Activated CD8-positive, alpha-beta memory T cell treated with anti-CD3 and anti-CD28 coated beads, Interleukin-2, amount 10 ng/mL, durations not matched to agents 7 days and 5 days (primary cell): Measurements from ENCODE around the gene RSRC2. TPM values are rescaled to one million over a fixed set of nuclear protein-coding genes. Genes with fewer than 3 reads are reported as not detected.
A peak's percentile ranks its signal among the peaks of the same experiment; 100 is the strongest.
"Not testable (repeated sequence)": the region's sequence is repeated elsewhere in the genome, so short reads cannot be mapped to it uniquely, and the experiment has no call there.

Source experiments
- ATAC-seq: fragments of 150-1000 bp; cut with Tn5 transposase; one replicate; pipeline ENCODE4 v1.10.0; 2021; ENCODE audit warnings: moderate library complexity
- CTCF ChIA-PET: fragments of 350-600 bp; sonication (Branson Sonifier 250); formaldehyde crosslinking; loops from one replicate; lab custom pipeline; 2021; ENCODE audit warnings: antibody characterized with exemption; lab: Charles Lee
- DNase-seq: peaks from one replicate; pipeline ENCODE4 v3.0.0-alpha.2; 2020
- H3K27ac Mint-ChIP-seq: one replicate; pipeline ENCODE4 v1.8.0; 2021; ENCODE audit warnings: mild to moderate bottlenecking, mixed read lengths
- H3K27me3 Mint-ChIP-seq: one replicate; pipeline ENCODE4 v1.8.0; 2021; ENCODE audit warnings: mixed read lengths
- H3K36me3 Mint-ChIP-seq: one replicate; pipeline ENCODE4 v1.8.0; 2021; ENCODE audit warnings: mild to moderate bottlenecking, mixed read lengths
- H3K4me1 Mint-ChIP-seq: one replicate; pipeline ENCODE4 v1.8.0; 2021; ENCODE audit warnings: mixed read lengths
- H3K4me3 Mint-ChIP-seq: one replicate; pipeline ENCODE4 v1.8.0; 2021; ENCODE audit warnings: mild to moderate bottlenecking, moderate library complexity, mixed read lengths
- H3K9me3 Mint-ChIP-seq: one replicate; pipeline ENCODE4 v1.8.0; 2022; ENCODE audit warnings: low read depth, mixed read lengths
- total RNA-seq, 2 experiments: library from RNA; stranded (reverse); gene quantifications; one replicate each; pipeline ENCODE4 v1.2.3, GENCODE V29; 2021

Gene RSRC2
- total RNA-seq, 2 experiments from 2014 or later, result 102 to 113 TPM

DNA sequence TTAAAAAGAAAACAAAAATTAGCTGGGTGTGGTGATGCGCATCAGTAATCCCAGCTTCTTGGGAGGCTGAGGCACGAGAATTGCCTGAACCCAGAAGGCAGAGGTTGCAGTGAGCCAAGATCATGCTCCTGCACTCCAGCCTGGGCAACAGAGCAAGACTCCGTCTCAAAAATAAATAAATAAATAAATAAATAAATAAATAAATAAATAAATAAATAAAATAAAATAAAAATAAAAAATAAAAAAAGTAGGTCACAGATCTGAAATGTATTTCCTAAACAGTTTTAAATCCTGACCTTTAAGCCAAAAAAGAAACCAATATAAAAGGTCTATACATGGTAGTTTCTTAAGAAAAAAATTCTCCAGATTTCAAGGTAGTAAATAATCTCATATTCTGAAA is 13.7 kb downstream of the RSRC2 start:
- not testable (repeated sequence) for H3K9me3 Mint-ChIP-seq, DNase-seq, H3K27me3 Mint-ChIP-seq, H3K4me3 Mint-ChIP-seq, H3K27ac Mint-ChIP-seq, ATAC-seq
- peaks cover 28% of the 10 kb centered on the region for H3K4me1 Mint-ChIP-seq
- CTCF ChIA-PET, result interaction anchor here (1.4 kb wide), 1 partner anchor 17 kb away, joined by 3 read pairs; no protein-coding TSS in a partner anchor
- H3K36me3 Mint-ChIP-seq, result peaks cover 81% of the 10 kb centered on the region

DNA sequence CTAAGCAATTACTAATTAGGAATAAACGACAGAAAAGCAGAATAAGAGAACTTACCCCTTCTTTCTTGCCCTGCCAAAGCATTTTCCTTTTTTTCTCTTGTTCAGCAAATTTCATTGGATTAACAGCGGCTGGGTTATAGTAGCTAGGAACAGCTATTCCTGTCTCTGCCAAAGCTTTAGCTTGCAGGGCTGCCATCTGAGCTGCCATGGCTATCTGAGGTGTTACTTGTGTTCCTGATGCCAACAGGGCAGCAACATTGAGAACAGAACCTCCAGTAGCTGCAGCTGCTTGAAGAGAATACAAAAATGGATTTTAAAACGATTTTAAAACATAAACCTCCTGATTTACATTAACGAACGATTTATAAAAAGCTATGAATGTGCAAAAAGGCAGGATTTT is 18.6 kb downstream of the RSRC2 start:
- H3K4me1 Mint-ChIP-seq, result peaks cover 6% of the 10 kb centered on the region
- no peak overlapping the region for H3K27ac Mint-ChIP-seq
- CTCF ChIA-PET, result interaction anchor here (0.8 kb wide), 1 partner anchor 8 kb away, joined by 3 read pairs; no protein-coding TSS in a partner anchor
- DNase-seq, result no peak
- no peaks in the 10 kb centered on the region for H3K9me3 Mint-ChIP-seq
- no peaks in the 10 kb centered on the region for H3K27me3 Mint-ChIP-seq
- H3K36me3 Mint-ChIP-seq, result peaks cover 70% of the 10 kb centered on the region
- no peak overlapping the region for H3K4me3 Mint-ChIP-seq
- ATAC-seq, result no peak

DNA sequence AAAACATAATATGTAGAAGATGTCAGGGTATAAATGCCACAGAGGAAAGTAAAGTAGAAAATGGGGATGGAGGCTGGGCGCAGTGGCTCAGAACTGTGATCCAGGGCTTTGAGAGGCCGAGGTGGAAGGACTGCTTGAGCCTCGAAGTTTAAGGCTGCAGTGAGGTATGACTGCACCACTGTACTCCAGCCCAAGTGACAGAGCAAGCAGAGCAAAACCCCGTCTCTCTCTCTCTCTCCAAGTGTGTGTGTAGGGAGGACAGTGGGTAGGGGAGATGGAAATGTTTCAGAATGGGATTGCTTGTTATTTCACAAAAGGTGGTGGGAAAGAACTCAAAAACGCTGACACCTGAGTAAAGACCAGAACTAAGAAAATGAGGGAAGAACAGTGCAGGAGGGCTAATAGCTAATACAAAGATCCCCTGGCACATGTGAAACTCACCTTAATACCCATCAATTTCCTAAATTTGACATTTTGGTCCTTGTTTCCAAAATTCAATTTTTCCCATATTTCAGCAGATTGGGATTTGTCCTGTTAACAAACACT is 20.3 kb downstream of the RSRC2 start:
- Mint-ChIP-seq H3K27ac (no peak overlapping the region), H3K36me3 (peaks cover 63% of the 10 kb centered on the region), H3K27me3 (no peaks in the 10 kb centered on the region), H3K9me3 (no peaks in the 10 kb centered on the region), H3K4me1 (peaks cover 12% of the 10 kb centered on the region), H3K4me3 (no peak overlapping the region)
- ATAC-seq, result no peak
- no peak for DNase-seq
- CTCF ChIA-PET, result no interaction called here

DNA sequence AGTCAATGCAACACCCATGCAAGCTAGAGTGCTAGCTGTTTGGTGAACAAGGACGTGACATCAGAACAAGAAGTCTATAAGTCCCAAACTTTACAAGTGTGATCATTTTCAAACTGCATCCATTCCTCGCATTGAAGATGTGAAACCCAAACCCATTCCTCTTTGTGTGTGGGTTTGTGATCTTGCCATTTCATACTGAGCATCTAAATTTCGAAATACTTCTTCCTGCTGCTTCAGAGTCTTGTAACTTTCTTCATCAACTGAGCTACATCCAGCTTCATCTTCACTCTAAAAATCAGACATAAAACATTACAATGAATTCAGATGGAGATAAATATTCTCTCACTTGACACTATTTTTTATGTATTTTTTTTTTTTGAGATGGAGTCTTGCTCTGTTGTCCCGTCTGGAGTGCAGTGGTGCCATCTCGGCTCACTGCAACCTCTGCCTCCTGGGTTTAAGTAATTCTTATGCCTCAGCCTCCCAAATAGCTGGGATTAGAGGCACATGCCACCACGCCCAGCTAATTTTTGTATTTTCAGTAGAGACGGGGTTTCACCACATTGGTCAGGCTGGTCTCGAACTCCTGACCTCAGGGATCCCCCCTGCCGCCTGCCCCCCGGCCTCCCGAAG is 21.2 kb downstream of the RSRC2 start:
- H3K4me3 Mint-ChIP-seq, result no peak overlapping the region
- peaks cover 16% of the 10 kb centered on the region for H3K4me1 Mint-ChIP-seq
- H3K27me3 Mint-ChIP-seq, result no peaks in the 10 kb centered on the region
- ATAC-seq, result no peak
- no peaks in the 10 kb centered on the region for H3K9me3 Mint-ChIP-seq
- H3K36me3 Mint-ChIP-seq, result peaks cover 56% of the 10 kb centered on the region
- CTCF ChIA-PET, result interaction anchor here (0.6 to 1.3 kb wide), 3 partner anchors 9 to 1113 kb away, joined by 3 to 4 read pairs (median 3); no protein-coding TSS in a partner anchor
- DNase-seq, result no peak
- no peak overlapping the region for H3K27ac Mint-ChIP-seq

DNA sequence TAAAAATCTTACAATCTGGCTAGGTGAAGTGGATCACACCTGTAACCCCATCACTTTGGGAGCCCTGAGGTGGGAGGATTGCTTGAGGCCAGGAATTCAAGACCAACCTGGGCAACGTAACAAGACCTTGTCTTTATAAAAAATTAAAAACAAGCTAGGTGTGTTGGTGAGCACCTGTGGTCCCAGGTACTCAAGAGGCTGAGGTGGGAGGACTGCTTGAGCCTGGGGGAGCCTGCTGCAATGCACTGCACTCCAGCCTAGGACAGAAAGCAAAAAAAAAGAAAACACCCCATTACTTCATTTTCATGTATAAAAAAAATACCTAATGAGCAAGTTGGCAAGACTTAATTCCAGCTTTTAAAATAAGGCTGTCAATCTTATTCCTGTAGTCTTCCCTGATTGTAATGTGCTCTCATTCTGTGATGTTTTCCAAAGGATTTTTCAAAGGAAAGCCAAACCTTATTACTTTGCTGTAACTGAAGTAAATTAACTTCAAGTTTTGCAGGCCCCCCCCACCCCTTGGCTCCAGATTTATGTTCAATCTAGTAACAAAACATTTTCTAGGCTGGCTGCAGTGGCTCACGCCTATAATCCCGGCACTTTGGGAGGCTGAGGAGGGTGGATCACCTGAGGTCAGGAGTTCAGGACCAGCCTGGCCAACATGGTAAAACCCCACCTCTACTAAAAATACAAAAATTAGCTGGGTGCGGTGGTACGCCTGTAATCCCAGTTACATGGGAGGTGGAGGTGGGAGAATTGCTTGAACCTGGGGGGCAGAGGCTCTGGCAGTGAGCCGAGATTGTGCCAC is 22.7 kb downstream of the RSRC2 start:
- Mint-ChIP-seq H3K4me3 (no peak overlapping the region), H3K36me3 (peaks cover 50% of the 10 kb centered on the region), H3K27me3 (no peaks in the 10 kb centered on the region), H3K9me3 (no peaks in the 10 kb centered on the region), H3K27ac (no peak overlapping the region), H3K4me1 (peaks cover 19% of the 10 kb centered on the region)
- CTCF ChIA-PET, result interaction anchor here (1.0 kb wide), 2 partner anchors 23 to 105 kb away, joined by 3 read pairs; partner anchors contain the start of genes KNTC1 and RSRC2
- ATAC-seq (no peak), DNase-seq (no peak)

DNA sequence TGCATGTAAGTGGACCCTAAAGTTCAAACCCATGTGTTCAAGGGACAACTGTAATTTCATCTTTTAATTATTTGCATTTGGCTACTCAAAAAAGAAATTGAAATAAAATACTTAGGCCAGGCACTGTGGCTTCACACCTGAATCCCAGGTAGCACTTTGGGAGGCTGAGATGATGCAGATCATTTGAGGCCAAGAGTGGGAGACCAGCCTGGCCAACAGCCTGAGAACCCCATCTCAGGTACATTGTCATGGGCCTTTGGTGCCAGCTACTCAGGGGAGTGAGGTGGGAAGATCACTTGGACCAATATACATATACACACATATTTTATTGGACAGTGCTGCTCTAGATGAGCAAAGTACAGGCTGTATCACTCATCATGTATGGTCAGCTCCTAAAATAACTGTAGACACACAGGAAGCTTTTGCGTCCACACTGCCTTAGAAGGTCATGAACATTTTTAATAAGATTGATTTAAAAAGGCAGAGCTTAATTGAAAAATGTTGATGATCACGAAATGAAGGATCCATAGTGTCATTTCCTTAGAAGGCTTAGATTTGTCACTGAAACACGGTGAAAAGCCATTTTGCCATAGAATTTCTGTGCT is 23.5 kb downstream of the RSRC2 start:
- CTCF ChIA-PET, result interaction anchor here (1.0 kb wide), 2 partner anchors 24 to 104 kb away, joined by 3 read pairs; partner anchors contain the start of genes KNTC1 and RSRC2
- peak overlapping the region; percentile 43 for H3K27ac Mint-ChIP-seq
- no peak overlapping the region for H3K4me3 Mint-ChIP-seq
- no peaks in the 10 kb centered on the region for H3K27me3 Mint-ChIP-seq
- H3K9me3 Mint-ChIP-seq, result no peaks in the 10 kb centered on the region
- H3K36me3 Mint-ChIP-seq, result peaks cover 46% of the 10 kb centered on the region
- peaks cover 25% of the 10 kb centered on the region for H3K4me1 Mint-ChIP-seq
- DNase-seq (no peak), ATAC-seq (no peak)

DNA sequence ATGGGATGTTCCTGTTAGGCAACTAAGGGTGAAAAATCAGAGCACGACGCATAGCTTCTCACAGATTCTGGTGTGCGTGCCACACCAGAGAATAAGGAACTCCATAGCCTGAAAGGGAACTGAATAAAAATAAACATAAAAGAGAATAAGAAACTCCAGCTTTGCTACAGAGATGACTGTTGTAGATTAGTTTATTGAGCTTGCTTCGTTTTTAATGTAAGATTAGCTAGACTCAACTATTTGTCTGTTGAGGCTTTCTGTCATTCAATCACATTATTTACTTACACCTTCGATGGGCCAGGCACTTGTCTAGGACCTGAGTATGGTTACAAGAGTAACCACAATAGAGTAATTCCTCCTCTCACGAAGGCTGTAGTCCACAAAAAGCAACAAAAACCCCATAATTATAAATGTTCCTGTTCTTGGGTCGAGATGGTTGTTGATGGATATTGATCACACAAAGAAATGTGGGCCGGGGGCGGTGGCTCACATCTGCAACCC is 25.2 kb downstream of the RSRC2 start:
- Mint-ChIP-seq H3K36me3 (peaks cover 40% of the 10 kb centered on the region), H3K9me3 (no peaks in the 10 kb centered on the region), H3K4me3 (peak overlapping the region; percentile 97), H3K27me3 (no peaks in the 10 kb centered on the region), H3K4me1 (peaks cover 34% of the 10 kb centered on the region), H3K27ac (peak overlapping the region; percentile 99)
- DNase-seq (no peak), ATAC-seq (no peak)
- CTCF ChIA-PET, result interaction anchor here (0.7 to 4.2 kb wide), 11 partner anchors 9 to 166 kb away, joined by 3 to 22 read pairs (median 8); partner anchors contain the start of genes KNTC1 and RSRC2

DNA sequence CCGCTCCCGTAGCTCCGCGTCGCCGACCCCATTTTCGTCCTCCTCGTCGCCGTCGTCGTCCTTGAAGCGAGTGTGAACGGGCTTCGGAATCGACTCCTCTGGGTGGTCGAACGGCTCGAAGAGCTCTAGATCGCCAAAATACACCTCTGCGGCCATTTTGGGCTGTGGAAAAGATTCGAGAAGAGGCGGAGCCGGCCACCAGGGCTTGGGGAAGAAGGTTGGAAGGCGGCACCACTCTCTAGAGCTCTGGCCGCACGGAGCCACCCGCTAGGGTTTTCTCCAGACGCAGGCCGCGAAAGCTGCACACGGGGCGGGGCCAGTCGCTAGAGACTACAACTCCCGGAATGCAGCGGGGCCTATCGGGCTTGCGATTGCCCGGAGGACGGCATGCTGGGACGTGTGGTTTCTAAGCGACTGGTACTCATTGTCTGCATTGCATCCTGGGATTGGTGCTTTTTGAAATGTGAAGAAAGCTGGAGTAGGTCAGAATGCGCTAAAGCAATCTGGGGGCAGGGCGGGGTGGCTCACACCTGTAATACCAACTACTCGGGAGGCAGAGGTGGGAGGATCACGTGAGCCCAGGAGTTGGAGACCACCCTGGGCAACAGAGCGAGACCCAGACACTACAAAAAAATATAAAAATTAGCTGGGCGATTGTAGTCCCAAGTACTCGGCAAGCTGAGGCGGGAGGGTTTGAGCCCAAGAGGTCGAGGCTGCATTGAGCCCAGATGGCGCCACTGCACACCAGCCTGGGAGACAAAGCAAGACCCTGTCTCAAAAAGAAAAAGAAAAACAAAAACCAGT is 25.8 kb downstream of the RSRC2 start, which contains the start of gene ZCCHC8:
ZCCHC8 (minus strand) TSS at position 248 of the 804 bp plus-strand sequence; CDS start at position 156, 92 bp downstream.
- CTCF ChIA-PET, result interaction anchor here (0.7 to 4.2 kb wide), 13 partner anchors 10 to 252 kb away, joined by 3 to 22 read pairs (median 7); partner anchors contain the start of genes CLIP1, DENR, KNTC1 and RSRC2
- DNase-seq (peak; percentile 99), ATAC-seq (peak; percentile 94)
- Mint-ChIP-seq H3K4me1 (peaks cover 36% of the 10 kb centered on the region), H3K27ac (peak within 1 kb of the TSS; percentile 99), H3K9me3 (no peaks in the 10 kb centered on the region), H3K4me3 (peak within 1 kb of the TSS; percentile 97), H3K27me3 (no peaks in the 10 kb centered on the region), H3K36me3 (peaks cover 36% of the 10 kb centered on the region)

DNA sequence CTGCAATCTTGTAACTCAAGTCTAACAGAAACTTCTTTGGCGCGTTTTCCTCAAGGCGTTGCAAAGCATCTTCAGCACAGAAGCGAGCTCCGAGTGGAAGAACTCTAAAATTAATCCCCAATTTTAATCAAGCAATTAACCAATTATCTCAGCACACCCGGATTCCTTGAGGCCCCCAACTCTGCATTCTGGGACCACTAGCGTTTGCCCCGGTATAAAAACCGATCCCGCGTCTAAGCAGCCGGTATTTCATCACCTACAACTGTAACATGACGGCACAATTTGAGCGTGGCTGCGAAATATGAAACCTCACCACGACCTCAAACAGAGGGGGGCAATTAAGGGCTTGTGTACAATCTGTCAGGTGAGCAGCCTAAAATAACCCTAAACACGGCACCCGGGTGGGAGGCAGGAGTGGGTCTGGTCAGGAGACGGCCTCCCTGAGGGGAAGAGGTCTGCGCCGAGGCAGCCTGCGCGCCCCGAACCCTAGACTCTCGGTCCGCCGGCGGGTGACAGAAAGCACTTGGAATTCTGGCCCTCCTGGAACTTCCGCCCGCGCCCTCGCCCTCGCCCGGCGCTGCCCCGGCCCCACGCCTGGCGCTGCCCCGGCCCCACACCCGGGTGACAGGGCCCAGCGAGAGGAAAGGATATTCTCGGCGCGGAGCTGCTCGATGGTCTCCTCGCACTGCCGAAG is 26.6 kb downstream of the RSRC2 start:
- DNase-seq, result peak; percentile 78
- Mint-ChIP-seq H3K36me3 (peaks cover 36% of the 10 kb centered on the region), H3K27ac (peak overlapping the region; percentile 99), H3K9me3 (no peaks in the 10 kb centered on the region), H3K4me1 (peaks cover 41% of the 10 kb centered on the region), H3K4me3 (peak overlapping the region; percentile 97), H3K27me3 (no peaks in the 10 kb centered on the region)
- CTCF ChIA-PET, result interaction anchor here (0.8 to 4.2 kb wide), 14 partner anchors 8 to 253 kb away, joined by 3 to 22 read pairs (median 6); partner anchors contain the start of genes CLIP1, DENR, KNTC1 and RSRC2
- no peak for ATAC-seq

DNA sequence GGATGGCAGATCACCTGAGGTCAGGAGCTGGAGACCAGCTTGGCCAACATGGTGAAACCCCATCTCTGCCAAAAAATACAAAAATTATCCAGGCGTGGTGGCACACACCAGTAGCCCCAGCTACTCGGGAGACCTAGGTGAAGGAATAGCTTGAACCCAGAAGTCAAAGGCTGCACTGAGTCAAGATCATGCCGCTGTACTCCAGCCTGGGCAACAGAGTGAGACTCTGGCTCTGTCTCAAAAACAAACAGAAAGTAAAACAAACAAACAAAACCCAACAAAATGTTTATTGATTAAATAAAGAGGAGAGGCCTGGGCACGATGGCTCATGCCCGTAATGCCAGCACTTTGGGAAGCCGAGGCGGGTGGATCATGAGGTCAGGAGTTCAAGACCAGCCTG is 31.5 kb downstream of the RSRC2 start:
- Mint-ChIP-seq H3K27ac (peak overlapping the region; percentile 49), H3K27me3 (no peaks in the 10 kb centered on the region), H3K9me3 (no peaks in the 10 kb centered on the region), H3K4me3 (no peak overlapping the region), H3K36me3 (peaks cover 40% of the 10 kb centered on the region), H3K4me1 (peaks cover 37% of the 10 kb centered on the region)
- CTCF ChIA-PET, result interaction anchor here (1.1 kb wide), 1 partner anchor 96 kb away, joined by 3 read pairs; no protein-coding TSS in a partner anchor
- ATAC-seq (no peak), DNase-seq (no peak)

DNA sequence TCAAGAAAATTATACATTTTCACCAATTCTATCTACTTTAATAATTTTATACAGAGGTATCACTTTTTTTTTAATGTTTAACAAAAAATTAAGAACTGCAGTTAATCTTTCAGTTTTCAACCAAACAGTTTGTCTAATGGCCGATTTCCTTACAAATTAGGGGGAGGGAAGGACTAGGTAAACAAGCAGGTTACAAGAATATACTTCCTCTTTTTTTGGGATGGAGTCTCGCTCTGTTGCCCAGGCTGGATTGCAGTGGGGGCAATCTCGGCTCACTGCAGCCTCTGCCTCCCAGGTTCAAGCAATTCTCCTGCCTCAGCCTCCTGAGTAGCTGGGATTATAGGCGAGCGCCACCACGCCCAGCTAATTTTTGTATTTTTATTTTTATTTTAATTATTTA is 33.5 kb downstream of the RSRC2 start:
- H3K4me3 Mint-ChIP-seq, H3K27ac Mint-ChIP-seq, DNase-seq, H3K27me3 Mint-ChIP-seq, CTCF ChIA-PET, ATAC-seq, H3K9me3 Mint-ChIP-seq: not testable (repeated sequence)
- Mint-ChIP-seq H3K36me3 (peaks cover 41% of the 10 kb centered on the region), H3K4me1 (peaks cover 30% of the 10 kb centered on the region)
